ENCODE data around the gene CLEC10A.
"Not testable (repeated sequence)": the region's sequence is repeated elsewhere in the genome, so short reads cannot be mapped to it uniquely, and the experiment has no call there.

CLEC10A gene

GRCh38 chr17:7108560-7108925, 28.5 kb upstream of the CLEC10A start:
- DNase-seq: no peak

DNA sequence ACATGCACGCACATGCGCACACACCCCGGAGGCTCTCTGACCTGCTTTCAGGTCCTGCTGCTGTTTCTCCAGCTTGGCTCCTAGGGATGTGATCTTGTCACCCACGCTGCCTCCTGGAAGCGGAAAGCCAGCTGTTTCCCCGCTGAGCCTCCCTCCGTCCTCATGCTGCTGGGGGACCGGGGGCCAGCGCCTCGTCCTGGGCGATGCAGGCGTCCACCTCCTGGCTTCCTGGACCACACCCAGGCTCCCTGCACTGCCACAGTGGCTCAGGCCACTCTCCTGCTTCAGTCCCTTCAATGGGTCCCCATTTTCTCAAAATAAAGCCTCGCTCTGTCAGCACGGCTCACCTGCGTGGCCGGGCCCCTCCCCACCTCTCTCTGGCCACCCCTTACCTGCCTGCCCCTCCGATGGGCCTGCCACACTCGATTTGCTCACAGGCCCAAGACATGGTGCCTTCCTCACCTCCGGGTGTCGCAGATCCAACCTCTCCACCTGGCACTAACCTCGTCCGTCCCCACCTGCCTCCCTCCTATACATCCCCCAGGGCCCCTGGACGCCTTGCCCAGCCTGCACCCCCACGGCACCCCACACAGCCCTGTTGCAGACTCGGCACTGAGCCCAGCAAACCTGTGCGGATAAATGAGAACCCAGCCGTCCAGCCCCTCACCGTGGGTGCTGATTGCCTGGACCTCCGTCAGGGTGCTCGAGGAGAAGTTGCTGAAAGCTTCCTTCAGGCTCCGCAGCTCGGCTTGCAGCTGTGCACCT, 27.9 kb upstream of the CLEC10A start:
- no peak for DNase-seq

DNA sequence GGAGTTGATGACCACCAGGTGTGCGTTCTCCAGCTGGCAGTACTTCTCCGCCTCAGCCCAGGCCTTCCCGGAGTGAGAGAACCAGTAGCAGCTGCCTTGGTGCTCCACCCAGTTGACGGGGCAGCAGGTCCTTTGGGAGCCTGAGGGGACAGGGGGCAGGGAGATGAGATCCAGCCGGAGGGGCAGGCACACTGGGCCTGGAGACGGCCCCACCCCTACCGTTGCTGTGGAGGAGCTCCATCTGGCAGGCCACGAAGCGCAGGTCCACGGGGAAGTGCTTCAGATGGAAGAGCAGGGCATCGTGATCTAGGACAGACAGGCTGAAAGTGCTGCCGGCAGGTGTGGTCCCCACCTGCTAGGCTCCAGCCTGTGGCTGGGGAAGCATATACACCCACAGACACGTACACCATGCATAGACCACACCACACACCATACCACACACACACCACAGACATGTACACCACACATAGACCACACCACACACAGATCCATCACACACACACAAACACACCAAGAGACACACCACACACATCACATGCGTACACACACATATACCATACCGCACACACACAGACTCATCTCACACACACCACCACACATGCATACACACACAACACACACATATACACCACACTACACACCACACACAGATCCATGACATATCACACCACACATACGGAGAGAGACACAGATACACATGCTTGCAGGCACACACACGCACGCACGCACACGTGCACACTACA, 27.1 kb upstream of the CLEC10A start:
- no peak for DNase-seq

DNA sequence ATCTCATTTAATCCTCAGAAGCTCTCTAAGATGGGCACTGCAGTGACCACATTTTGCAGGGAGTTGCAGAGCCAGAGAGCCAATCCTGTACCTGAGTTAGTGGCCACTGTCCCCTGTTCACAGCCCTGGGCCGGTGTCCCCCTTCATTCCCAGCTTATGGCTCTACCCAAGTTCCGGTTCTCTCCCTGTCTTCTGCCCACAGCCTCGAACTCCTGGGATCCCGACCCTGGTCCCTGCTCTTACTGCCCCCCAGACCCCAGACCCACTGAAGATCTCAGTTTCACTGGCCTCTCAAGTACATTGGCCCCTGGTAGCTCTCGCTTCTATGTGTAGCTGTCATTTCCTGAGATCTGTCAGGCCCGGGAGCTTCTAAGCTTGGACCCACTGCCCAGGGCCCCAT, 22.4 kb upstream of the CLEC10A start:
- no peak for DNase-seq

- DNase-seq: no peak
Measured at GRCh38 chr17:7101531-7101930, 21.5 kb upstream of the CLEC10A start.

DNA sequence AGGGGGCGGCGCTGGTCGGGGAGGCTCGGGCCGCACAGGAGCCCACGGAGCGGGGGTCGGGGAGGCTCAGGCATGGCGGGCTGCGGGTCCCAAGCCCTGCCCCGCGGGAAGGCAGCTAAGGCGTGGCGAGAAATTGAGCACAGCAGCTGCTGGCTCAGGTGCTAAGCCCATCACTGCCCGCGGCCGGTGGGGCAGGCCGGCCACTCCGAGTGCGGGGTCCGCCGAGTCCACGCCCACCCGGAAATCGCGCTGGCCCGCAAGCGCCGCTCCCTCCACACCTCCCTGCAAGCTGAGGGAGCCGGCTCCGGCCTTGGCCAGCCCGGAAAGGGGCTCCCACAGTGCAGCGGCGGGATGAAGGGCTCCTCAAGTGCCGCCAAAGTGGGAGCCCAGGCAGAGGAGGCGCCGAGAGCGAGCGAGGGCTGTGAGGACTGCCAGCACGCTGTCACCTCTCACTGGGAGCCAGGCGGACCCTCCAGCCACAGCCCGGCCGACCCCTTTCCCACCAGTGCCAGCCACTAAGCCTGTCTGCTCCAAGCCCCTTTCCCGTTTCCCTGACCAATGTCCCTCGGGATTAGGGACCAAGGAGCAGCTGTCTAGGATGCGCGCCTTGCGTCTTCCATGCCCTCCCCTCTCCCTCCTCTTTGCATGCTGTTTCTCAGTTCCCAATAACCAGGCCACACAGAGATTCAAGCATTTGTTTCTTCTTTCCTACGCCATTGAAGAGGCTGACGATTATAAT, 20.8 kb upstream of the CLEC10A start:
- DNase-seq: not testable (repeated sequence)

GRCh38 chr17:7098802-7099459, 18.9 kb upstream of the CLEC10A start:
- no peak for DNase-seq

DNA sequence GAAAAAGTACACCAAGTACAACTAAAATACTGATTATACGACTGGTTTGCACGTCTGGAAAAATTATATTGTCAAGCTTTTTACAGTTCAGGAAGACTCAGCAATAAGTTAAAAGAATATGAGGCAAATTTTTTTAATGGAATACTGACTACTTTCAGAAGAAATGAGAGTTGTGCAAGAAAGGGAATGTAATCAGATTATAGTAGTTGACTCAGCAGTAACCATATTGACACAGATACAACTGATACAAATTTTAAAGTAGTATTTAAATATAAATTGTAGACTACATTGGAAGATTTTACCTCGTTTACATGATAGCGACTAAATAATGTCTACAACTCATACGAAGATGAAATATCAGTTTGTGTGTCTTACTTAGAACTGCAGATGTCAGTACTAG, 17.9 kb upstream of the CLEC10A start:
- DNase-seq: no peak

GRCh38 chr17:7095625-7096024, 15.6 kb upstream of the CLEC10A start:
- DNase-seq: no peak

DNA sequence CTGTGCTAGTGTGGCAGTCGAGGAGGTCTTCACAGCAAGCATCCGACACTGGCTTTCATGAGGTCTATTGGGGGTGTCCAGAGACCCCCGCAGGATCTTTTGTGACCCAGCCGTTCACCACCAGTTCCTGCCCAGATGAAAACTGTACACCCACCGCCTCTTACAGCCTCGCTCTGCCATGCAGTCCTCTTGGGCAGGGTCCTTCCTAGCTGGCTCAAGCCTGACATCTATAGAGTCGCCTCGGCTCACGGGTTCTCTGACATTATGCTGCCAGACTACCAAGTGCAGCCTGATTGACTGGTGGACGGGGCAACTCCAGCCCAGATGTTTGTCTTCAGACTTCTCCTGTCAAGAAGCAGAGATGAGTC, 14.6 kb upstream of the CLEC10A start:
- no peak for DNase-seq

- DNase-seq: not testable (repeated sequence)
Measured at GRCh38 chr17:7091311-7092005, 11.4 kb upstream of the CLEC10A start.

- DNase-seq: not testable (repeated sequence)
Measured at GRCh38 chr17:7089570-7089969, 9.5 kb upstream of the CLEC10A start.

DNA sequence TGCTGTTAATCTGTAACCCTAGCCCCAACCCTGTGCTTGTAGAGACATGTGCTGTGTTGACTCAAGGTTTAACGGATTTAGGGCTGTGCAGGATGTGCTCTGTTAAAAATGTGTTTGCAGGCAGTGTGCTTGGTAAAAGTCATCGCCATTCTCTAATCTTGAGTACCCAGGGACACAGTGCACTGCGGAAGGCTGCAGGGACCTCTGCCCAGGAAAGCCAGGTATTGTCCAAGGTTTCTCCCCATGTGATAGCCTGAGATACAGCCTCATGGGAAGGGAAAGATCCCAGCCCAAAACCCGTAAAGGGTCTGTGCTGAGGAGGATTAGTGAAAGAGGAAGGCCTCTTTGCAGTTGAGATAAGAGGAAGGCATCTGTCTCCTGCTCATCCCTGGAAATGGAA, 8.4 kb upstream of the CLEC10A start:
- not testable (repeated sequence) for DNase-seq

DNA sequence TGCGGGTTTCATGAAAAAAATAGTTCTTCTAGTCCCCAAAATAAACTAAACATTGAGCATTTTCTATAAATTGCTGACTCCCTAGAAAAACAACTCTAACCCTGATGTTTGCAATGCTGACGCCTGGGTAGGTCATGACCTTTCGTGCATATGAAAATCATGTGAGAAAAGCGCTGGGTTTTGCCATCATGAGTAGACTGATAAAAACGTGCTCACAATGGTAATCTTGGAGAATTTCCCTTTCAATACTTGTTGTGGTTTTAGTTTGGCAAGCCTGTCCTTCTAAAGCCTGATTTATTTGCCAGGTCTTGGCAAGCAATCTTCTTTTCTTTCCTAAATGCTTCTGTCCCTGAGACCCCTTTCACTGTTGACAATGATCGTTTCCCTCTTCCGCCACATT, 4.0 kb upstream of the CLEC10A start:
- no peak for DNase-seq

DNA sequence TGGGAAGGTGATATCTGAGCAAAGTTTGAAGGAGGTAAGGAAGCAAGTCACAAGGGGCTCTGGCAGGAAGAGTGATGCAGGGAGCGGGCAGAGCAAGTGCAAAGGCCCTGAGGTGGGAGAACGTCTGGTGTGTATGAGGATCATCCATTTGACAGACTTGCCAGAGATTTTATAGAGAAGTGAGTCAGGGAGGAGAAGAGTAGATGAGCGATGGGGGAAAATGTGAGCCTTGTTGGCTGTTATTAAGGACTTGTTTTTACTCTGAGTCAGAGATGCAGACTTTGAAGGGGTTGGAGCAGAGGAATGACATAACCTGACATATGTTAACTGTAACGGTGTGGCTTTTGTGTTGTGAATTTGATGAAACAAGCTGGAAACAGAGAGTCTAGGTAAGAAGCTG, 3.5 kb upstream of the CLEC10A start:
- no peak for DNase-seq

GRCh38 chr17:7081341-7082062, 1.5 kb upstream of the CLEC10A start:
- DNase-seq: no peak

GRCh38 chr17:7080456-7081041, 498 bp upstream of the CLEC10A start:
- DNase-seq: no peak

- DNase-seq: no peak
Measured at GRCh38 chr17:7078711-7079110, 1.3 kb downstream of the CLEC10A start.

- no peak for DNase-seq
Measured at GRCh38 chr17:7077911-7078546, 2.0 kb downstream of the CLEC10A start.

DNA sequence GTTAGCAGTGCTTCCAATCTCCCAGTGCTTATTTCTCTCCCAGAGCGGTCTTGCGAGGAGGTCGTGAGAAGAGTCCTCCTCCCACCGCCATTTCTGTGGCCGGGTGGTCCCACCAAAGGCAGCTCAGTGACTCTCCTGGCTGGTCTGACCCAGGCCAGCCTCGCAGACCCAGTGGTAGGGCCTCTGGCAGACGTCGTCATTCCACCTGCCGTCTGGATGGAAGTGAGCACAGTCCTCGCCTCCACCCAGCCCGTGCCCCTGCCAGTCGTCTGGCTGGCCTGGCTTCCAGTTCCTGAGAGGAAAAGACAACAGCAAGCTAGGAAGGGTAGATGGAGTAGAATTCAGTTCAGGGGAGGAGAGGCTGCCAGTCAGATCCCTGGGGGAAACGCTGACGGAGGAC, 5.1 kb downstream of the CLEC10A start:
- no peak for DNase-seq

- DNase-seq: no peak
Measured at GRCh38 chr17:7072406-7072805, 7.6 kb downstream of the CLEC10A start.
